ENCODE data around the gene PRRX2. TPM values are rescaled to one million over a fixed set of nuclear protein-coding genes. Genes with fewer than 3 reads are reported as not detected.
A peak's percentile ranks its signal among the peaks of the same experiment; 100 is the strongest.

PRRX2 gene
- total and polyA plus RNA-seq, 9 of the 15 experiments (the other 6 are each of a cell fraction or from before 2014, with no cell fraction given) = 0.21 TPM; not detected in 8

DNA sequence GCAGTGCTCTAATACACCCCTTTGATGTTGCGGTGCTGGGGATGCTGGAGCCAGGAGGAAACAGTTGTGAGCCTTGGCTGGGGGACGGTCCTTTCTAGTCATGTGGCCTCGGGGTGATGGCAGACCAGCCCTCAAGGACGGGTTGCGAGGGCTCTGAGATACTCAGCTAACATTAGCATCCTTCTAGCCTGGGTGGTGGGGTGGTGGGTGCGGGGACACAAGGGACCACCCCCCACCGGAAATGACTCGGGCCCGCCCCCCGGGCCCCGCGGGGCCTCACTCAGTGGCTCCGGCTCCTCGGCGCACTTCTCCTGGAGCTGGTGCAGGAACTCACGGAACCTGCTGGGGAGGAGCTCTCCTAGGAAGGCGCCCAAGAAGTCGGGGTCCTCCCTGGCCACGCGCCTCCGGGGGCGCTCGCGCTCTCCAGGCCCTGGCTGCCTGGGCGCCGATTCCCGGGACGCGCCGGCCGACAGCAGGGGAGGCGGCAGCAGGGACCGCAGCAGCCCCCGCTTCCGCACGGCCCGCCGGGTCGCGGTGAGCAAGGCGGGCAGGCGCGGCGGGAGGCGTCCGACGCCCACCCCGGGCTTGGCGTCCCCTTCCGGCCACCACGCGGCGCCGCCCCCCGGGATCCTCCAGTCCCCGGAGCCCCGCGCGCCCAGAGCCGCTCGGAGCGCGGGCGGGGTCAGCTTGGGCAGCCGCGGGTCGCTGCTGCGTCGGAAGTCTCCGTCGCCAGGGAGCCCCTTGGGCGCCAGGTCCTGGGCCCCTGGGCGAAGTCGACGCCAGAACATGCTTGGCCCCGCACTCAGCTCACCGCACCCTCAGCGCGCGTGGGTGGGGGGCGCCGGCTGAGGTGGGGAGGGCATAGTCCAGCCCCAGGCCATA lies 45.4 kb upstream of the PRRX2 start (continued):
- TF ChIP-seq, protein P1, sequence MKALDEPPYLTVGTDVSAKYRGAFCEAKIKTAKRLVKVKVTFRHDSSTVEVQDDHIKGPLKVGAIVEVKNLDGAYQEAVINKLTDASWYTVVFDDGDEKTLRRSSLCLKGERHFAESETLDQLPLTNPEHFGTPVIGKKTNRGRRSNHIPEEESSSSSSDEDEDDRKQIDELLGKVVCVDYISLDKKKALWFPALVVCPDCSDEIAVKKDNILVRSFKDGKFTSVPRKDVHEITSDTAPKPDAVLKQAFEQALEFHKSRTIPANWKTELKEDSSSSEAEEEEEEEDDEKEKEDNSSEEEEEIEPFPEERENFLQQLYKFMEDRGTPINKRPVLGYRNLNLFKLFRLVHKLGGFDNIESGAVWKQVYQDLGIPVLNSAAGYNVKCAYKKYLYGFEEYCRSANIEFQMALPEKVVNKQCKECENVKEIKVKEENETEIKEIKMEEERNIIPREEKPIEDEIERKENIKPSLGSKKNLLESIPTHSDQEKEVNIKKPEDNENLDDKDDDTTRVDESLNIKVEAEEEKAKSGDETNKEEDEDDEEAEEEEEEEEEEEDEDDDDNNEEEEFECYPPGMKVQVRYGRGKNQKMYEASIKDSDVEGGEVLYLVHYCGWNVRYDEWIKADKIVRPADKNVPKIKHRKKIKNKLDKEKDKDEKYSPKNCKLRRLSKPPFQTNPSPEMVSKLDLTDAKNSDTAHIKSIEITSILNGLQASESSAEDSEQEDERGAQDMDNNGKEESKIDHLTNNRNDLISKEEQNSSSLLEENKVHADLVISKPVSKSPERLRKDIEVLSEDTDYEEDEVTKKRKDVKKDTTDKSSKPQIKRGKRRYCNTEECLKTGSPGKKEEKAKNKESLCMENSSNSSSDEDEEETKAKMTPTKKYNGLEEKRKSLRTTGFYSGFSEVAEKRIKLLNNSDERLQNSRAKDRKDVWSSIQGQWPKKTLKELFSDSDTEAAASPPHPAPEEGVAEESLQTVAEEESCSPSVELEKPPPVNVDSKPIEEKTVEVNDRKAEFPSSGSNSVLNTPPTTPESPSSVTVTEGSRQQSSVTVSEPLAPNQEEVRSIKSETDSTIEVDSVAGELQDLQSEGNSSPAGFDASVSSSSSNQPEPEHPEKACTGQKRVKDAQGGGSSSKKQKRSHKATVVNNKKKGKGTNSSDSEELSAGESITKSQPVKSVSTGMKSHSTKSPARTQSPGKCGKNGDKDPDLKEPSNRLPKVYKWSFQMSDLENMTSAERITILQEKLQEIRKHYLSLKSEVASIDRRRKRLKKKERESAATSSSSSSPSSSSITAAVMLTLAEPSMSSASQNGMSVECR (CRISPR knock-in tag; IDR thresholded peaks at IDR 0.05) = peak; percentile 21; the same call in 1 of the 2 replicates
- TF ChIP-seq HNRNPH1 (optimal IDR thresholded peaks at IDR 0.05; ENCODE audit: low read depth, low read length) = no peak
- TF ChIP-seq GATA2 (CRISPR knock-in tag; IDR thresholded peaks at IDR 0.05) = no peak
- TF ChIP-seq POLR2G (IDR thresholded peaks at IDR 0.05; ENCODE audit: low read depth, low read length) = peak; percentile 77
- TF ChIP-seq GTF2E2 (tag; IDR thresholded peaks at IDR 0.05) = no peak
- no peak for TF ChIP-seq MTF1 (CRISPR knock-in tag; IDR thresholded peaks at IDR 0.05; ENCODE audit: borderline replicate concordance)
- no peak for TF ChIP-seq TRIM28 (IDR thresholded peaks at IDR 0.05)
- no peak for TF ChIP-seq ZFP30 (CRISPR knock-in tag; IDR thresholded peaks at IDR 0.05; ENCODE audit: borderline replicate concordance)
- no peak for TF ChIP-seq BRD4 (IDR thresholded peaks at IDR 0.05)
- TF ChIP-seq MTA3 (IDR thresholded peaks at IDR 0.05; ENCODE audit: borderline replicate concordance) = no peak
- TF ChIP-seq ZBTB7A (IDR thresholded peaks at IDR 0.05; ENCODE audit: borderline replicate concordance, control insufficient read depth, low read depth, low read length) = peak; percentile 85; the same call in 1 of the 2 replicates
- TF ChIP-seq ETV1 (tag; conservative IDR thresholded peaks at IDR 0.05; ENCODE audit: low read depth) = peak; percentile 49
- TF ChIP-seq SNRNP70 (optimal IDR thresholded peaks at IDR 0.05; ENCODE audit: low read depth, low read length) = no peak
- no peak for TF ChIP-seq ZKSCAN1 (IDR thresholded peaks at IDR 0.05; ENCODE audit: low read depth, low read length)
- no peak for TF ChIP-seq CREB3 (tag; conservative IDR thresholded peaks at IDR 0.05; ENCODE audit: low read depth)
- TF ChIP-seq CCNT2 (IDR thresholded peaks at IDR 0.05; ENCODE audit: borderline replicate concordance, extremely low read depth, insufficient read length, low read depth, low read length) = peak; percentile 51
- TF ChIP-seq STAG1 (CRISPR knock-in tag; IDR thresholded peaks at IDR 0.05; ENCODE audit: borderline replicate concordance) = no peak; the same call in 1 of the 2 replicates

All from K562 (cell line).